AG20443 (cell line): ENCODE data around the gene IFT88.
"Not testable (repeated sequence)": the region's sequence is repeated elsewhere in the genome, so short reads cannot be mapped to it uniquely, and the experiment has no call there.

Experiments used
- DNase-seq: peaks from one replicate; pipeline ENCODE4 v3.0.0; 2012; ENCODE audit warnings: low spot score, mixed read lengths

The IFT88 gene

DNA sequence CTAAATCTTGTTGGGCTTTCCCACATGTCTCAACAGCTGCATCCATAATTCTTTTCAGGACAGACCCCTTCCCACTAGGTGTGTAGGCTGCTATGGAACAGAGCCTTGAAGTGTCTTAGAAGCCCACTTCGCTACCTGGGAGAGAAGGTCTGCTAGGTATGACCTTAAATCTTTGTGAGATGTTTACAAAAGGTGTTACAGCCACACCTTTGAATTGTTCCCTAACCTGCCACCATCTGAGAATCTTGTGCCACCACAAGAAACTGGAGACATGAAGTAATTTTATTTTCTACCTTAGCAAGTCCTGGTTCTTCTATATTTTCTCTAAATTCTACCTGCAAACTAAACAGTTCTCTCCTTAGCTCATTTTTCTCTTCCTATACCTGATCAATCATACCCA is 69.1 kb downstream of the IFT88 start:
- no peak for DNase-seq

DNA sequence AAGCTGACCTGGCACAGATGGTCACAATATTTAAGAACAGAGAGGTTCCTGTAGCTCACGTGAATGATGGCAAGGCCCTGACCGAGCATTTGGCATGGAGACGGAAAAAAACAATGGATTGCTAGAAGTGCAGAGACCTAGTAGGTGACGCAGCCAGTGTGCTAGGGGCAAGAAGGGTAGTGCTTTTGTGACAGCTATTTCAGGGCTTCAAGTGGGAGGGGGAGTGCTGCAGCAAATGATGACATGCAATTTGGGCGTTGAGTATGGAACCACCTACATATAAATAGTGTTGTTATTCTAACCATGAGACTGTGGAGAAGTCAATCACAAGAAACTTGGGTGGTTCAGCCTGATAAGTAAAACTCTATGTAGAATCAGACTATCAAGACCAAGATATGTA is 70.9 kb downstream of the IFT88 start:
- no peak for DNase-seq

DNA sequence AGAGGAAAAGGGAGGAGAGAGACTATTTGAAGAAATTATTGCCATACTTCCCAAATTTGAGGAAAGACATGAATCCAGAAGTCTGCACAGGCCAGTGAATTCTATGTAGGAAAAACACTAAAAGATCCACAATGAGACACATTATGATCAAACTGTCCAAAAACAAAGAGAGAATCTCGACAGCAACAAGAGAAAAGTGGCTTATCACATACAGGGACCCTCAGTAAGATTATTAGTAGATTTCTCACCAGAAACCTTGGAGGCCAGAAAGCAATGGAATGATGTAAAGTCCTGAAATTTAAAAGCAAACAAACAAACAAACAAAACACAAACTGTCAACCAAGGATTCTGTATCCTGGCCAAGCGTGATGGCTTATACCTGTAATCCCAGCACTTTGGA is 80.8 kb downstream of the IFT88 start:
- DNase-seq = no peak

DNA sequence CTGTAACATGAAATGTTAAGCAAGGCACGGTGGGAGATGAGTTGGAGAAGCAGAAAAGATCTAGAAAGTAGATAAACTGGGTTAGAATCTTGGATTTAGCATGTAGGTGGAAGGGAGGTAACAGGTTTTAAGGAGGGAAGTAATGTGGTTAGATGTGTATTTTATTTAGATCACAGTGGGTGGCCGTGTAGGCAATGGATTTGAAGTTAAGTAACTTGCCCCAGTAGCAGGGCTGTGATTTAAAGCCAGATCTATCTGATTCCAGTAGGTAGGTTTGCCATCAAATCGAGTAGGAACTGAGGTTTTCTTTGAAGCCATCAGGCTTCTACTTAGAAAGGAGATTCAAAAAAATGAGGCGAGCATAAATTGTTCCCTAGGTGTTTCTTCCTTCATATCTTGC is 86.0 kb downstream of the IFT88 start:
- DNase-seq = no peak

DNA sequence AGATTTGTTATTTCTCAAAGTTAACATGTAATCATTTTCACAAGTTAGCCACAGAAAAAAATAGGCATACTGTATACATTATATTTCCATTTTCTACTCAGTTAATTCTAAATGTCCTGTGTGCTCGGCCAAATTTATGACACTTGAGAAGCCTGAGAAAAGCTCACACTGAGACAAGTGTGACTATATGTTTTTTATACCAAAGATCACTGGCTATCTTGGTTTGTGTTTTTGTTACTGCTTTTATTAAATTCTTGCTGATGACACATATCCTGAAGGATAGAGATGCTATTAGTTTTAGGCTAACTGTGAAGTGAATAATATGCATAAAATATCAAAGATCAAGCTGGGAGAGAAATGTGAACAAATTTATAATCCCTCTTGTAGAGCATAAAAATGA is 87.2 kb downstream of the IFT88 start:
- no peak for DNase-seq

DNA sequence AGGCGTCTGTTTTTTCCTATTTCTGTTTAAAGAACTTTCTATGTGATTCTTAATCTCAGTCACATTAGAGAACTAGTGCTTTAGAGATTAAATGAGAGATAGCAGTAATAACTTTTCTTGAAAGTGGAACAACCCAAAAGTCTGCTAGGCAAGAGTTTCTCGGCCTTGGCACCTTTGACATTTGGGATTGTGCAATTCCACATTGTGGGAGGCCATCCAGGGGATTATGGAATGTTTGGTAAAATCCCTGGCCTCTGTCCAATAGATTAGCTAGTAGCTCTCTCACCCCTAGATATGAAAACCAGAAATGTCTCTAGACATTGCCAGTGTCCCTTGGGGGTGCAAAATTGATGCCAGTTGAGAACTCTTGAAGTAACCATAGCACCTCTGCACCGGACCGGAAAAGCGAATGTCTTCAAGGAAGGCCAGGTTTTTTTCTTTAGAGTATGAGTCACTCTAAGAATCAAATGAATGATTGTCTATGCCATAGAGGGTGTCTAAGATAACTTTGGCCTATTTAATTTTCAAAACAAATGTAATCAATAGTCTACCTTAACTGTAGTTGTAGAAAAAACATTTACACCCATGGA is 91.6 kb downstream of the IFT88 start:
- no peak for DNase-seq

DNA sequence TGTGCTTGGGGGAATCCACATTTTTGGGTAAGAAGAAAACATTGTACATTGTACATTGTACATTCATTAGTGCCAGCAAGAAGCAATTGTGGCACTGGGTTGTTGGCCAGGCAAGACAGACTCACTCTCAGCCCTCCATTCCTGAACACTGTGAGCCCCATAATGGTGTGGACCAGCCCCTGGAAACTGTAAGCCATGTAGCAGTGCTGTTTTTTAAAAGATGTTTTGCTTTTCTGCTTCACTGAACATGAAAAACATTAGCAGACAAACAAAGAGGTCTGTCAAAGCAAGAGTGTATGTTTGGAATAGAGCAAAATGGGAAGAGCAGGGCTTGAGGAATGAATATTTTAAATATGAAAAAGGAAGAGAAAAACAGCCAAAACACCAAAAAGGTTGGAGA is 97.4 kb downstream of the IFT88 start:
- DNase-seq = no peak

DNA sequence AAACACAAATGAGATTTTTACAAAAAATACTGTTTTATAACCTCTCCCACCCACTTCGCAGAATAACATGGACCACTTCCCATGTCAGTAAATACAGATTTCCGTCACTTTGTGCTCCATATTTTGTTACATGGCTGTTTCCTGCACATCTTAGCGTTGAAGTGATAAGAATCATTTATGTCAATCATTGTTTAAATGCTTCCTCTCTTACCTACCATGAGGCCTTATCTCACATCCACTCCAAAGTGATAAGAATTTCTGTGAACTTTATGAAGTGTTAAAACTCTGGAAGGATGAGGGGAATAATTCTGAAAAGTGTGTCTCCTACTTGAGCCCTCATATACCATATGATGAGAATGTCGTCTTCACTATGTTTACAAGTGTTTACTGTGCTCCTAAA is 100.0 kb downstream of the IFT88 start:
- no peak for DNase-seq

DNA sequence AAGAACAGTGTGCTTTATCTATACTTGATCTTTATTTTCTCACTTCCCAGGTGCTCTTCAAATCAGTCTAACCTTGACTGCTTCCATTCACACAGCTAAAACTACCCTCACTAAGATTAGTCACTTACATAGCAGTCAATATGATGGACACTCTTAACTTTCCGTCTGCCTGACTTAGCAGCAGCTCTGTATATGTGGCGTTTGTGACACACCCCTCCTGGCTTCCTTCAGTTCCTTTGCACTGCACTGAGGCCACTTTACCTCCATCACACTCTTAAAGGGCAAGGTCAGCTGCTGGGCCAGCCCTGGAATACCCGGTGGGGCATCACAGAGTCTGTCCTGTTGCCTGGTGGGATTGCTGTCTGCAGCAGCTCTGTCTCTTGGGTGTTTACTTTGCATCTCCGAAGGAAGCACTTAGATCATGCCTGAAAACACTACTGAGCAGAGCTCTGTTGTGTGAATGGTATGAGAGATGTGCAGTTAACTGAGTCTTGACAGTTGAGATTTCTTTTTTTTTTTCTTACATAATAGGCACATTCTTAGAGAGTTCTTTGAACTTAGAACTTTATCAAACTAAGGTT is 101.0 kb downstream of the IFT88 start:
- no peak for DNase-seq

DNA sequence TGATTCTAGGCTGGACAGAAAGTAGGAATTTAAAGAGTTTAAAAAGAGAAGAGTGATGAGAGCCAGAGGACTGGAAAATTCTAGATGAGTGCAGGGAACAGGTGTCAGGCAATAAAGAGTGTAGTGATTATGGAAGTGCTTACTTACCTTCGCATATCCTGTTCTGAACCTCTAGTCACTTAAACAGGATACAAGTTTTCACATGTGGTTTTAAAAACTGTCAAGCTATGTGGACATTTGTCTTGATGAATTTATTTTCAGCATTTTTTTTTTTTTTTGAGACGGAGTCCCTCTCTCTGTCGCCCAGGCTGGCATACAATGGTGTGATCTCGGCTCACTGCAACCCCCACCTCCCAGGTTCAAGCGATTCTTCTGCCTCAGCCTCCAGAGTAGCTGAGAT is 102.2 kb downstream of the IFT88 start:
- DNase-seq = no peak

DNA sequence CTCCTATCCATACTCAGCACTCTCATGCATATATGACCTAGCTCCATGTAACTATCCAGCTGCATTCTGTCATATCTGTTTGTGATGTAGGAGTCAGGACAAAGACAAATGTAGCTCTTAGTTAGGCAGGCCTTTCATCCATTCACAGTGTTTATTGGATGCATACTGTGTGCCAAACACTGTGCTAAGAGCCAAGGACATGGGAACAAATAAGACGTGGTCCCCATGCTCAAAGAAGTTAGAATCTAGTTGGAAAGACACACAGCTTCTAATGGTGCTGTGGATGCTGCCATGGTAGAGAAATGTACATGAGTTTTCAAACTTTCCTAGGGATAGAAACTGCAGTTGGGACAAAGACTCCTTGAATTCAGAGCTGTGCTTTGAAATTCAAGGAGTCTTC is 104.8 kb downstream of the IFT88 start:
- DNase-seq = no peak

DNA sequence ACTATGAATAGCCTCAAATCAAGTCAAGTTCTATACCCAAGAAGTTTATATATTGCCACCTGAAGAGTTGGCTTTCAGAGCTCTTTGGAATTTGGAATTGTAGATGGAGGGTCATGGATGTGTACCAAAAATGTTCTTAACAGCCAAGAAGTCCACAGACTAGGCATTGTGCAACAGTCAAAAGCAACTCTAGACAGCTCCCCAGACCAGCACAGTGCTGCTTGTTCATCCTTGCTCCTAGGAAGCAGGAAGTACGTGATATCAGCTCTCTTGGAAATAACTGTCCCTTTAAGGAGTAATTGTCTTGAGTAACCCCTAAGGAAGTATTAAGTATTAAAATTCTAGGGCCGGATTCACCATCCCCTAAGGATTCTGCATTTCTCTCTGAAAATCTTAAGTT is 105.8 kb downstream of the IFT88 start:
- peak; percentile 56 for DNase-seq

DNA sequence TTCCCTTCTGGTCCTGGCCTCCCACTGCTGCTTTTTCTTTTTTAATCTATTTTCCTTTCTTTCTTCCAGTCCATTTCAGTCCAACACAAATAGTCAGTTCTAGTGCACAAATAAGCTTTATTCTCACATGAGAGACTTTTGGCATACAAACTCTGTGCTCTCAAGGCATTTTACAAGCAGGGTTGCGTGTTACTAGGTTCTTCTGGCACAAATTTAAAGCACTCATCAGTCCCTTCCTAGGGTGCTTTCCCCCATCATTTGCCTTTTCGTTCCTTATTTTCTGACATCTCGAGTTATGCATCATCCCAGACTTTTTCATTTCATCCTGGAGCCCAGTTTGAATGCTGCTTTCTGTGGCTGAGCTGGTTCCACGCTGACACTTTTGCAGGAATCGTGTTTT is 106.8 kb downstream of the IFT88 start:
- DNase-seq = no peak

DNA sequence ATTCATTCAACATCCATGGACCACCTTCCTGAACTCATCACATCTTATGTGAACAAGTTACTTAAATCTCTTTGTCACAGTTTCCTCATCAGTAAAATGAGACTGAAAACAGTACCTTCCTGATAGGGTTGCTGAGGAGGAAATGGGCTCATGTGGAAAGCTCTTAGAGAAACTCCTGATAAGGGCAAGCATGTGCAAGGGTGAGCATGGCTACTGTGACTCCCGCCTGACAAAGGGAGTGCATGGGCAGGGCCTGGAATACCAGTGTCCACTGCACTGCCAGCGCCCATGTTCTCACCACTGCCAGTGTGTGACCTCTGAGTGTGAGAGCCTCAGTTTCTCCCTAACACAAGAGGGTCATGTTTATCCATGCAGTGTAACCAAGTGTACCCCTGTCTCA is 109.3 kb downstream of the IFT88 start:
- DNase-seq = no peak

DNA sequence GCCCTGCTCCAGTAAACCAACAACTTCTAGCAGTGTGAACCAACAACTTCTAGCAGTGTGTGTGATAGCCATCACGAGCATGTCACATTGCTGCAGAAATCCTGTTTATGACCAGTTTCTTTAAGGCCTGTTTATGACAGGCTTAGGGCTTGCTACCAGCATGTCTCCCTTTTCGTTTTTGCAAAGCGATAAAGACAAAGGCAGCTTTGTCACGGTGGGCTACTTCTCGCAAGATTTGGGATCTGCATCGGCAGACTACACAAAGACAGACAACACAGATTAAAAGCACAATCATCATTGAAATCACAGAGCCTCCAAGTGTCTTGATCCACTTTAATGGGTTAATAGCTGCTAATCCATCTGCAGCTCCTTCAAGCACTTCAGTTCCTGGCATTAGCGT is 111.6 kb downstream of the IFT88 start:
- not testable (repeated sequence) for DNase-seq

DNA sequence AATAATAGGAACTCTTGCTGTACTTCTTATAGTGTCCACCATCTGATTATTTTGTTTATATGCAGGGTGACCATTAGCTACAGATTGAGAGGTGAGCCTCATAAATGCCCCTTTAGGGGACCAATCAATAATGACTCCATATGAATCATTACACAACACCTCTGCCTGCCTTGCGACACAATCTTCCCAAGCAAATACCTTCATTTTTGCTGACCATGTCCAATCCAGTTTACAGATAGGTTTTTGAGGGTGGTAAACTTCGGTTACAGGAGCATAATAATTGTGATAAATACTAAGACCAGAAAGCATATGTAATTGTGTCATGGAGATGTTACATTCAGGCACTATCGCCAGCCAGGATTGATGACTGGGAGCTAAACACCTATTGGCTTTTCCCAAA is 112.9 kb downstream of the IFT88 start:
- no peak for DNase-seq

DNA sequence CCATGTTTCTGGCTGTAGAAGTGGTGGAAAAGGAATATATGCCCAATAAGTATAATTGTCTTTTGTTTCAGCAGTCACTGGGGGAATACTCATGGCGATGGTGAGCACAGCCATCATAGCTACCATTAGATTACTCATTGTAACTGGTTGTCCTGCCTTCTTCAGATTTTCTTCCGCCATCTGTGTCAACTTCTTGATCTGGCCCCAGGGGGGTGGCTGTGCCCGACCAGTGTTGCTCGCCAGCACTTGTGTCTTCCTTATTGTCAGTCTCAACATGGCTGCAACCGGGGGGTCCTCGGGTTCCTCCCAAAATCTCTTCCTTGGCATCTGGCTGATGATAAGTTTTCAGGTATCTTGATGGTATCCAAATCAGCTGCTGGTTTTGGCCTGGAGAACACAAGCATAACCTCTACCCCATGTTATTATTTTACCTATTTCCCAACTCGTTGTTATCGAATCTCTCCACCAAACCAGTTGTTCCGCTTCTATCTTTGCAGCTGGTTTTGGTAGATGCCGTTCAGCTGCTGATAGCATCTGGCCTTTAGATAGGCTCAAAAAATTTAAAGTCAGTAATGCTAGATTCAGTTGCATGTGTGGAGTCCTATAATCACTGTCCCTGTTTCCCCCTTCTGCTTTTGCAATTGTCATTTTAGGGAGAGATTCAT is 113.6 kb downstream of the IFT88 start:
- no peak for DNase-seq

DNA sequence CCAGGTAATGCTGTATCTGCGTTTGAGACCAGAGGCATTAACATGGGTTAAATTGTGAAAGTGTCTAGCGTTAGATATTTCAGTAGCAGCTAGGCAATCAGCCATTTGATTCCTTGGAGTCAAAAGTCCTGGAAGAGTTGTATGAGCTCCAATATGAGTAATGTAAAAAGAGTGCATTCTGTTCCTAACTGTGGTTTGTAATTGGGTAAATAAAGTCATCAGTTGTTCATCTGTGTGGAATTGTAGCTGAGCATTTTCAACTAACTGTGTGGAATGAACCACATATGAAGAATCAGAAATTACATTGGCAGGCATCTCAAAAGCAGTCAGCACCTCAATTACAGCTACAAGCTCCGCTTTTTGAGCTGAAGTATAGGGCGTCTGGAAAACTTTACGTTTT is 114.5 kb downstream of the IFT88 start:
- peak; percentile 48 for DNase-seq

DNA sequence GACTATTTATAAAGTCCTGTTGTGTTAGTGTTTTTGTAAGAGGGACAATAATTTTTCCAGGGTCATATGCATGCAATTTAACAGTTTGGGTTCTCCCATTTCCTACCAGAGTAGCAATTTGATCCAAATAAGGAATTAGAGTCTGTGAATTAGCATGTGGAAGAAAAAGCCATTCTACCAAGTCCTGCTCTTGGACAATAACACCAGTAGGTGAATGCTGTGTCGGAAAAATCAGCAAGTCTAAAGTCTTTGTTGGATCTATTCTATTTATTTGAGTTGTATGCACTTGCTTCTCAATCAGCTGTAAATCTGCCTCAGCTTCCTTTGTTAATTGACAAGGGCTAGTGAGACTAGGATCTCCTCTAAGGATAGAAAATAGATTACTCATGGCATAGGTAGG is 115.1 kb downstream of the IFT88 start:
- DNase-seq = no peak

DNA sequence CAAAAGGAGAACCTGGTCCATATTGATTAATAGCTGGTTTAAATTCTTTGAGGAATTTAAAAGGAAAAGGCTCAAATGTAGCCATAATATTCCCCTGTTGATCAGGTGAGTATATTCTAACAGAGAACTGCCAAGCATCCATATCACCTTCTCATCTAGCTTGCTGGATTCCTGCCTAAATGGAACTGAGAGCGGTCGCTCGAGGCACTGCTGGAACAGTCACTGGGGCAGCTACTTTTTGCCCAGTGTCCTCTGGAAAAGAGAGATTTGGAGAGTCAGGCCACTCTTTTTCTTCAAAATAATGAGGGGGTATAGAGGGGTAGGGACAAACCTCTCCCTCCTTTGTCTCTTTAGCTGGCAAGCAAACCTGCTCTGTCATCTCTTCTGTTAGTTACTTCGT is 117.1 kb downstream of the IFT88 start:
- DNase-seq = no peak

DNA sequence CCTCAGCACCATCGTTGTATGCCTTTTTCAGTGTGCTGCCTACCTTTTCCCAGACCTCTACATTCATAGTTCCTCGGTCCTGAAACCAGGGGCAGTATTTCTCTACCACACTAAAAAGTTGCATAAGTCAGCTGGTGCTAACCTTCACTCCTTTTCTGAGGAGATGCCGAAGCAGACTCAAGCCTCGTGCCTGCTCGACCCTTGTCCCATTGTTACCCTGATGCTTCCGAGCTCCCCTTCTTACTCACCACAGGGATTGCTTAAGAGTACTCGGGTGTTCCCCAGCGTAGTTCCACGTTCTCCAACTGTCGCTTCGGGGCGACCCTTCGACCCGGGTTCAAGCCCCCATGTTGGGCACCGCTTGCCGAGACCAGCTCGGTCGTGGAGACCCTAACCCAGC is 117.6 kb downstream of the IFT88 start:
- no peak for DNase-seq

DNA sequence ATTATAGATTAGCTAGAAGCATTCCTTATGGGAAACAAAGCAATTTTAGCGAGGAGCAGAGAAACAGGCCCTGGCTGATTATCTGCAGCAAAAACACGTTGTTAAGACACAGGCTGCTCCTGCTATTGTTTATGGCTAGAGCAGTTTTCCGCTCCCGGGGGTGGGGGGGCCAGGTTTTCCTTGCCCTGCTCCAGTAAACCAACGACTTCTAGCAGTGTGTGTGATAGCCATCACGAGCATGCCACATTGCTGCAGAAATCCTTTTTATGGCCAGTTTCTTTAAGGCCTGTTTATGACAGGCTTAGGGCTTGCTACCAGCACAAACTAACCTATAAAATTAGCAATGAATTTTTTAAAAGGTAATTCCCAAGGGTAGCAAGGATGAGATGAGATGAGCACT is 118.1 kb downstream of the IFT88 start:
- DNase-seq = no peak

DNA sequence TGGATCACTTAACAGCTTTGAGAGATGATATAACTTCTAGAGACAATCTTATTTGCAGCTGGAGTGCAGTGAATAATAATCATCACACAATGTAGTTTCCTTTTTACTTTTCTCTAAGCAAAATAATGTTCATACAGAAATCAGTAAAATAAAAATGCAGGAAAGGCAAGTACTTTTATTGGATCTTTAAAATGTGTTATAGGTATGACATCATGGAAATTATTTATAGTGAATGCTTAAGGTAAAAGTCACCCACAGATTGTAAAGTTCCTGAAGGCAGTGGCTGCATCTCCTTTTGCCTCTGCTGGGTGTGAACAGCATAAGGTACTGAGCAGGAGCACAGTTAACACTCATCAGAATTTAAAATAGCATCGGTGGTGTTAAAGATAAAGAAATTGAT is 119.2 kb downstream of the IFT88 start:
- DNase-seq = no peak
